Keratinocyte (primary cell): Measurements from ENCODE around the gene CECR2. TPM values are rescaled to one million over a fixed set of nuclear protein-coding genes. Genes with fewer than 3 reads are reported as not detected.

Experiments
- DNase-seq: peaks from one replicate; pipeline ENCODE4 v3.0.0-alpha.2; 2011; ENCODE audit warnings: low read depth, missing footprints, low spot score
- FAIRE-seq: peaks from 2 replicates; lab custom pipeline; 2011; peaks lifted over from hg19 to GRCh38; lab: Jason Lieb, UNC
- H2AFZ ChIP-seq: 2 replicates; pipeline ENCODE4 v1.6.0; 2012; ENCODE audit warnings: low read length, control low read depth, inconsistent platforms; ENCODE audit not compliant: control insufficient read depth
- H3K27ac ChIP-seq: 2 replicates; pipeline ENCODE4 v1.5.1; 2011; ENCODE audit warnings: low read length; ENCODE audit not compliant: control insufficient read depth, insufficient read depth
- H3K27me3 ChIP-seq: 3 replicates; pipeline ENCODE4 v1.6.0; 2011; ENCODE audit warnings: low read length; ENCODE audit not compliant: control insufficient read depth, insufficient read depth; ENCODE audit errors: extremely low read depth
- H3K36me3 ChIP-seq, 2 experiments: 2 replicates in 1 of 2; 3 replicates in 1 of 2; pipeline ENCODE4 v1.5.1; 2011; ENCODE audit warnings: low read length in 2 of 2, mild to moderate bottlenecking in 1 of 2; ENCODE audit not compliant: control insufficient read depth in 2 of 2, insufficient read depth in 2 of 2; ENCODE audit errors: extremely low read depth in 1 of 2
- H3K4me1 ChIP-seq: 3 replicates; pipeline ENCODE4 v1.5.1; 2011; ENCODE audit warnings: low read length; ENCODE audit not compliant: control insufficient read depth, insufficient read depth; ENCODE audit errors: extremely low read depth
- H3K4me2 ChIP-seq: 3 replicates; pipeline ENCODE4 v1.6.0; 2011; ENCODE audit warnings: low read depth, low read length; ENCODE audit not compliant: control insufficient read depth, insufficient read depth; ENCODE audit errors: extremely low read depth
- H3K4me3 ChIP-seq, 3 experiments: fragments of 200-600 bp in 1 of 3; sonication (generic) in 1 of 3; 2 replicates in 2 of 3; 3 replicates in 1 of 3; pipeline ENCODE4 v1.5.1; 2011 to 2016; ENCODE audit warnings: low read length in 3 of 3, mild to moderate bottlenecking in 3 of 3, control low read depth in 2 of 3, inconsistent platforms in 1 of 3, low read depth in 1 of 3, mixed read lengths in 1 of 3, mixed run types in 1 of 3, moderate library complexity in 1 of 3; ENCODE audit not compliant: control insufficient read depth in 2 of 3, insufficient read depth in 2 of 3; ENCODE audit errors: extremely low read depth in 1 of 3
- H3K79me2 ChIP-seq: 2 replicates; pipeline ENCODE4 v1.6.0; 2012; ENCODE audit warnings: low read length; ENCODE audit not compliant: control insufficient read depth, insufficient read depth
- H3K9ac ChIP-seq: 3 replicates; pipeline ENCODE4 v1.6.0; 2011; ENCODE audit warnings: low read length; ENCODE audit not compliant: control insufficient read depth, insufficient read depth; ENCODE audit errors: extremely low read depth
- H3K9me1 ChIP-seq: 3 replicates; pipeline ENCODE4 v1.6.0; 2011; ENCODE audit warnings: low read length; ENCODE audit not compliant: control insufficient read depth, insufficient read depth; ENCODE audit errors: extremely low read depth
- H3K9me3 ChIP-seq: 2 replicates; pipeline ENCODE4 v1.5.1; 2012; ENCODE audit warnings: low read depth, low read length; ENCODE audit not compliant: control insufficient read depth
- H4K20me1 ChIP-seq: 3 replicates; pipeline ENCODE4 v1.6.0; 2011; ENCODE audit warnings: low read length; ENCODE audit not compliant: control insufficient read depth, insufficient read depth; ENCODE audit errors: extremely low read depth
- CTCF ChIP-seq, 3 experiments: IDR thresholded peaks in 1 of 3; conservative IDR thresholded peaks in 1 of 3; optimal IDR thresholded peaks in 1 of 3; 2 replicates in 2 of 3; 3 replicates in 1 of 3; pipeline versions ENCODE3 to v1.5.1; 2011; ENCODE audit warnings: low read length in 3 of 3, mild to moderate bottlenecking in 3 of 3, moderate library complexity in 2 of 3, control low read depth in 1 of 3, inconsistent platforms in 1 of 3; ENCODE audit not compliant: insufficient read depth in 2 of 3; ENCODE audit errors: extremely low read depth in 1 of 3
- EZH2 ChIP-seq: IDR thresholded peaks from one replicate; pipeline ENCODE4 v1.6.1; 2012; ENCODE audit warnings: inconsistent platforms, mild to moderate bottlenecking, low read length, moderate library complexity
- dilution Hi-C: fragments of 300-500 bp; cut with MboI; formaldehyde crosslinking; loops from one replicate; pipeline ENCODE4 v1.7.0; 2020; ENCODE audit warnings: low sequenced_read_pairs; ENCODE audit not compliant: extremely low pct_ligation_motif_present
- polyA plus RNA-seq, 5 experiments: library from polyadenylated mRNA; depleted of rRNA in 3 of 5; stranded (reverse) in 3 of 5; stranded (forward) in 1 of 5; unstranded in 1 of 5; fragments of >200 nt; gene quantifications; 1 replicate in 1 of 5; 2 replicates in 3 of 5; 3 replicates in 1 of 5; pipeline versions ENCODE4 v1.2.1 to v1.2.3, GENCODE V29; 2011 to 2012; ENCODE audit warnings: missing spikeins in 2 of 5, low read depth in 1 of 5, low replicate concordance in 1 of 5

CECR2 gene
- polyA plus RNA-seq, 1 donor (not counting 4 experiments of a cell fraction or from before 2014, with no cell fraction given): not detected

GRCh38 chr22:17598318-17598717 lies 229.1 kb downstream of the CECR2 start:
- no peak for TF ChIP-seq EZH2
- TF ChIP-seq CTCF (optimal IDR thresholded peaks at IDR 0.05 in 1 of 3, IDR thresholded peaks at IDR 0.05 in 1 of 3, conservative IDR thresholded peaks at IDR 0.05 in 1 of 3; ENCODE audit: extremely low read depth in 1 of 3, insufficient read depth in 2 of 3, low read length in 3 of 3): no peak
- H3K4me1 ChIP-seq: no peaks in the 10 kb centered on the region
- H3K36me3 ChIP-seq: peaks cover 18 to 36% of the 10 kb centered on the region in 2 experiments
- no peak for FAIRE-seq
- H3K4me2 ChIP-seq: no peak overlapping the region
- peaks cover 5% of the 10 kb centered on the region for H3K79me2 ChIP-seq
- no peaks in the 10 kb centered on the region for H3K27me3 ChIP-seq
- H2AFZ ChIP-seq: no peak overlapping the region
- no peaks in the 10 kb centered on the region for H3K9me3 ChIP-seq
- H3K9me1 ChIP-seq: no peaks in the 10 kb centered on the region
- no peak overlapping the region for H3K4me3 ChIP-seq
- no peak for DNase-seq
- no peak overlapping the region for H3K27ac ChIP-seq
- no peaks in the 10 kb centered on the region for H4K20me1 ChIP-seq
- no peak overlapping the region for H3K9ac ChIP-seq
- dilution Hi-C loops: no loop called here

DNA sequence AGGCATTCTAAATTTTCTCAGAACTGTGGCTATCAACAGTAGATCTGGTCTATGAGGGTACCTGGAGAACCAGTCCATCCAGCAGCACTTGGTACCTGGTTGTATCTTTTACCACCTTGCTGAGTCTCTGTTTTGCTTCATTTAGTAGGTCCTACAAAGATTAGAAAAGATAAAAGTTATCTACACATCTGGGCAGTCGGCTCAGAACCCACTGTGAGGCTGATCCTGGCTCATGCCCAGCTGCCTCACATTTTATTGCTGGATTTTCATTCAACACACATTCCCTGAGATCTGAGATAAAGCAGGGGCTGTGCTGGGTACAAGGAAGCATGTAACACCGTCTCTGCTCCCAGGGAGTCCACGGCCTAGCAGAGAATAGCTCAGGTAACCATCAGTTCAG lies 231.8 kb downstream of the CECR2 start:
- H4K20me1 ChIP-seq: no peaks in the 10 kb centered on the region
- H3K27me3 ChIP-seq: no peaks in the 10 kb centered on the region
- no peak for DNase-seq
- no peak overlapping the region for H3K27ac ChIP-seq
- no peaks in the 10 kb centered on the region for H3K9me1 ChIP-seq
- dilution Hi-C loops: no loop called here
- no peaks in the 10 kb centered on the region for H3K9me3 ChIP-seq
- no peak overlapping the region for H3K9ac ChIP-seq
- H3K4me2 ChIP-seq: no peak overlapping the region
- H3K79me2 ChIP-seq: peaks cover 17% of the 10 kb centered on the region
- no peaks in the 10 kb centered on the region for H3K4me1 ChIP-seq
- no peak overlapping the region for H3K4me3 ChIP-seq
- TF ChIP-seq EZH2 (no peak), CTCF (optimal IDR thresholded peaks at IDR 0.05 in 1 of 3, IDR thresholded peaks at IDR 0.05 in 1 of 3, conservative IDR thresholded peaks at IDR 0.05 in 1 of 3; ENCODE audit: extremely low read depth in 1 of 3, insufficient read depth in 2 of 3, low read length in 3 of 3) (no peak)
- no peak overlapping the region for H2AFZ ChIP-seq
- peak; percentile 13 for FAIRE-seq
- H3K36me3 ChIP-seq: peaks cover 16 to 29% of the 10 kb centered on the region in 2 experiments
